ENCODE data around the gene ARHGDIB. TPM values are rescaled to one million over a fixed set of nuclear protein-coding genes. Genes with fewer than 3 reads are reported as not detected.

Gene ARHGDIB
- total RNA-seq, 4 donors from 2014 or later, result 20.6 to 88.6 (median 44.0) TPM

GRCh38 chr12:14900521-14901227 is 60.7 kb downstream of the ARHGDIB start:
- Histone ChIP-seq H3K4me3 (no peak overlapping the region), H3K27me3 (no peaks in the 10 kb centered on the region), H3K9me3 (no peaks in the 10 kb centered on the region), H3K36me3 (no peaks in the 10 kb centered on the region), H3K4me1 (peaks cover 6 to 37% of the 10 kb centered on the region in 2 donors), H3K27ac (peak overlapping the region in 3 of 4 donors; percentile 22 to 52 (median 44))
- in situ Hi-C loops (cut with MboI; ENCODE audit: low sequenced_read_pairs in 4 of 4), result no loop called here
- intact Hi-C loops (cut with DNase I; ENCODE audit: low total_unique reads), result loop anchor here (5.0 kb wide), 1 partner anchor 52 kb away; no protein-coding TSS in a partner anchor
- TF ChIP-seq CTCF (IDR thresholded peaks at IDR 0.05 in 4 of 5, conservative IDR thresholded peaks at IDR 0.05 in 1 of 5), result no peak
- no peak for TF ChIP-seq POLR2A (IDR thresholded peaks at IDR 0.05)
- DNase-seq (no peak), ATAC-seq (no peak)

DNA sequence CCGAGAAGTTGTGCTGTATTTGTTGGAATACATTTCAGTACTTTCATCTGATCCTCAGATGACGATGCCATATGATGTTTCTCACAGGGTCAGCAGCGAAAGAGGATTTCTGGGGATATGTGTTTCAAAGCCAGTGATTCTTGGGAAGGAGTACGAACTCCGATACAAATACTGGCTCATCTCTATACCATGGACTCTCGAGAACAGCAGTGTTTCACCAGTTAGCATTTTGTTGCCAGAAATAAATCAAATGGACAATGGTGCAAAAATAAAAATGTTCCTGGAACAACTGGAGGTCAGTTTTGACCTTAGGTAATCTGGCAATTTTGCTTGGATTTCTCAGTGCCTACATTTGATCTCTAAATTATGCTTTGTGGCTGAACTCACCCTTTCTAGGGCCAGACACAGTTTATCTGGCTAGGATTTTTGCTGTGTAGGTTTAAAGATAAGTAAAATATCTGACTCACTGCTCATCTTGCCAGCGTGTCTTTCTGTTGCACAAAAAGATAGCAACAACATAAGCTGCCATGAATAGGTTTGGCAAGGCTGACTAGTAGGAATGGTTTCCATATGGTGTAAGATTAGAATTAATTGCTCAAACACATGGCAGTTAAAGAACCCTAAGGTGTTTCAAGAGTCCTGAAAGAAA is 64.8 kb downstream of the ARHGDIB start:
- Histone ChIP-seq H3K4me1 (peaks cover 9 to 30% of the 10 kb centered on the region in 2 donors), H3K27ac (peak overlapping the region; percentile 16 to 44 (median 27))
- in situ Hi-C loops (cut with MboI; ENCODE audit: low sequenced_read_pairs in 4 of 4), result no loop called here

GRCh38 chr12:14893506-14894250 is 67.7 kb downstream of the ARHGDIB start:
- Histone ChIP-seq H3K27ac (peak overlapping the region; percentile 65 to 71 (median 67)), H3K27me3 (no peaks in the 10 kb centered on the region), H3K4me3 (no peak overlapping the region), H3K4me1 (peaks cover 3 to 17% of the 10 kb centered on the region in 2 donors), H3K9me3 (no peaks in the 10 kb centered on the region), H3K36me3 (no peaks in the 10 kb centered on the region)
- intact Hi-C loops (cut with DNase I; ENCODE audit: low total_unique reads), result loop anchor here (2.0 to 5.0 kb wide), 2 partner anchors 49 to 121 kb away; a partner anchor contains a TSS
- in situ Hi-C loops (cut with MboI; ENCODE audit: low sequenced_read_pairs in 4 of 4), result no loop called here
- no peak for TF ChIP-seq POLR2A (IDR thresholded peaks at IDR 0.05)
- TF ChIP-seq CTCF (IDR thresholded peaks at IDR 0.05 in 4 of 5, conservative IDR thresholded peaks at IDR 0.05 in 1 of 5), result no peak
- DNase-seq (peak in 1 of 2 donors; percentile 27), ATAC-seq (peak; percentile 45 to 60)

More for the DNA sequence above, 64.8 kb downstream of the ARHGDIB start:
- Histone ChIP-seq H3K9me3 (no peaks in the 10 kb centered on the region), H3K27me3 (no peaks in the 10 kb centered on the region), H3K4me3 (peak overlapping the region in 1 of 4 donors; percentile 0), H3K36me3 (no peaks in the 10 kb centered on the region)
- intact Hi-C loops (cut with DNase I; ENCODE audit: low total_unique reads), result no loop called here
- no peak for DNase-seq
- TF ChIP-seq POLR2A (IDR thresholded peaks at IDR 0.05) (no peak), CTCF (IDR thresholded peaks at IDR 0.05 in 4 of 5, conservative IDR thresholded peaks at IDR 0.05 in 1 of 5) (no peak)
- peak in 1 of 2 donors; percentile 21 for ATAC-seq

- Histone ChIP-seq H3K27ac (peak overlapping the region; percentile 65 to 71 (median 67)), H3K4me3 (no peak overlapping the region), H3K9me3 (no peaks in the 10 kb centered on the region), H3K36me3 (no peaks in the 10 kb centered on the region), H3K27me3 (no peaks in the 10 kb centered on the region), H3K4me1 (peaks cover 3 to 17% of the 10 kb centered on the region in 2 donors)
- no peak for TF ChIP-seq CTCF (IDR thresholded peaks at IDR 0.05 in 4 of 5, conservative IDR thresholded peaks at IDR 0.05 in 1 of 5)
- peak in 1 of 2 donors; percentile 32 for TF ChIP-seq POLR2A (IDR thresholded peaks at IDR 0.05)
- peak; percentile 82 to 83 for ATAC-seq
- intact Hi-C loops (cut with DNase I; ENCODE audit: low total_unique reads), result loop anchor here (2.0 to 5.0 kb wide), 2 partner anchors 48 to 121 kb away; a partner anchor contains a TSS
- peak; percentile 35 to 65 for DNase-seq
- in situ Hi-C loops (cut with MboI; ENCODE audit: low sequenced_read_pairs in 4 of 4), result no loop called here
These were observed 68.5 kb downstream of the ARHGDIB start for GRCh38 chr12:14892726-14893505.

Measured in gastrocnemius medialis (tissue), 4 donors.